ENCODE results near the gene EBF3.

DNA sequence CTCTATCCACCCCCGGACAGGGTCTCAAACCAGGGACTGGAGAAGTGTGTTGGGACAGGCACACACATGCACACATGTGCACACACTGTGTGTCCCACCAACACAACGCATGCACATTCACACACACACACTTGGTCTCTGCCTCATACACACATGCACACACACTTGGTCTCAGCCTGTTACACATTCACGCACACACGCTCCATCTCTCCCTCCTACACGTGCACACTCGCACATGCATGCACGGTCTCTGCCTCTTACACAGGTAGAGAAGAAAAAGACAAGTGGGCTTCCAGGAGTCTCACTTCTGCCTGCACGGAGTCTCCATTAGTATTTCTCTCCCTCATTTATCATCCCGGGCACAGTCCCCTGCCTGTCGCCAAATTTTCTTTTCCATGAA is 171.2 kb downstream of the EBF3 start:
- no peak for TF ChIP-seq POLR2AphosphoS5 (IDR thresholded peaks at IDR 0.05; ENCODE audit: low read depth, low read length)
- TF ChIP-seq POLR2A (IDR thresholded peaks at IDR 0.05; ENCODE audit: low read depth, low read length) = no peak
- TF ChIP-seq TAF1 (IDR thresholded peaks at IDR 0.05; ENCODE audit: borderline replicate concordance, low read depth, low read length) = no peak

Measured in GM12892 (cell line).